Parathyroid adenoma (tissue), 2 donors: ENCODE measurements around the gene ZACN.

ENCODE experiments used
- H2AFZ ChIP-seq: fragments of 300-600 bp; sonication (generic); one replicate; pipeline ENCODE4 v1.7.0; 2017; ENCODE audit warnings: antibody characterized with exemption, mild to moderate bottlenecking
- H3K27ac ChIP-seq: fragments of 300-600 bp; sonication (generic); one replicate; pipeline ENCODE4 v1.7.0; 2017
- H3K27me3 ChIP-seq: fragments of 300-600 bp; sonication (generic); one replicate; pipeline ENCODE4 v1.7.0; 2017; ENCODE audit warnings: low read length; ENCODE audit not compliant: control insufficient read depth, insufficient read depth
- H3K36me3 ChIP-seq: fragments of 300-600 bp; sonication (generic); one replicate; pipeline ENCODE4 v1.7.0; 2017; ENCODE audit warnings: low read length; ENCODE audit not compliant: control insufficient read depth, insufficient read depth
- H3K4me1 ChIP-seq: fragments of 300-600 bp; sonication (generic); one replicate; pipeline ENCODE4 v1.7.0; 2017; ENCODE audit warnings: control low read depth
- H3K4me2 ChIP-seq: fragments of 300-600 bp; sonication (generic); one replicate; pipeline ENCODE4 v1.7.0; 2017; ENCODE audit warnings: low read length
- H3K4me3 ChIP-seq: fragments of 300-600 bp; sonication (generic); one replicate; pipeline ENCODE4 v1.7.0; 2017; ENCODE audit warnings: low read depth, low read length
- H3K79me2 ChIP-seq: fragments of 300-600 bp; sonication (generic); one replicate; pipeline ENCODE4 v1.7.0; 2017; ENCODE audit warnings: control low read depth
- H3K9ac ChIP-seq: fragments of 300-600 bp; sonication (generic); one replicate; pipeline ENCODE4 v1.7.0; 2017; ENCODE audit warnings: mild to moderate bottlenecking
- H3K9me3 ChIP-seq: fragments of 300-600 bp; sonication (generic); one replicate; pipeline ENCODE4 v1.7.0; 2017; ENCODE audit warnings: low read length; ENCODE audit not compliant: control insufficient read depth
- TF ChIP-seq, protein P1 (sequence below): fragments of 300-600 bp; sonication (generic); IDR thresholded peaks from one replicate; pipeline ENCODE4 v1.7.0; 2017; ENCODE audit warnings: antibody characterized with exemption, mild to moderate bottlenecking
- donor health status: primary hyperparathyroidism.

The ZACN gene

DNA sequence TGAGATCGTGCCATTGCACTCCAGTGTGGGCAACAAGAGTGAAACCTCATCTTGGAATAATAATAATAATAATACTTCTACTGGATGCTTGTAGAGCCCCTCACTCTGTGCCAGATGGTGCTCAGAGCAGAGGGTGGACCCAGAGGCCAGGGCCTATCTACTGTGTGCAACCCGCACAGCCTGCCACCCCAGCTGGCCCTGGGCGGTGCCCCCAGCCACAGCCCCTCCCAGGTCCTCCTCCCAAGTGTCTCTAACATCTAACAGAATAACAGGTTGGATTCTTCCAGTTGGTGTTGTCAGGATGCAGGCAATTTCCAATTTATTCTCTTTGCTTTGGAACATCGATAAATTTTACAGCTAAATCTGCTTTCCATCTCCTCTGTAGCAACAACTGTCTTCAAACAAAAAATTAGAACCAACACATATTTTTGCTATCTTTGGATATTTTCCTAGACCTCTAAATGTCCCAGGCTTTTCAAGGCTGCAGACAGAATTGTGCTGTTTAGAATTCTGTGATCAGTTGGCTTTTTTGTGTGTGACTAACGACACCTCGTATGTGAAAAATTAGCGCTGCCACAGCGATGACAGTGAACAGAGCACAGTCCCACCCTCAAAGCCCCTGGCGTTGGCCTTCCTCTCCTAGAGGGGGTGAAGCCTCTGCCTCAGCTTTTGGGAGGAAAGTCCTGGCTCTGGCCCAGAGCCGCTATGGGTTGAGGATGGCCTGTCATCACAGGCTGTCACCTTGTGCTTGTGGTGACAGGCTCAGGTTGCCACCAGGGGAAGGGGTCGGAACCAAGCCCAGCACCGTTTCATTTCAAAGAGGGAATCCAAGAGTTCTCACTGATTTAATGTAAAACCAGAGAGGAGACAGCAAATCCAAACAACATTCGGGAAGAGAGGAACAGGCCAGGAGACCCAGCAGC lies 44.3 kb upstream of the ZACN start:
- Histone ChIP-seq H3K36me3 (no peaks in the 10 kb centered on the region), H2AFZ (no peak overlapping the region), H3K9ac (no peak overlapping the region), H3K9me3 (no peaks in the 10 kb centered on the region), H3K4me1 (peaks cover 7% of the 10 kb centered on the region), H3K4me3 (no peak overlapping the region), H3K4me2 (no peak overlapping the region), H3K79me2 (no peaks in the 10 kb centered on the region), H3K27me3 (no peaks in the 10 kb centered on the region), H3K27ac (no peak overlapping the region)
- TF ChIP-seq, protein P1, sequence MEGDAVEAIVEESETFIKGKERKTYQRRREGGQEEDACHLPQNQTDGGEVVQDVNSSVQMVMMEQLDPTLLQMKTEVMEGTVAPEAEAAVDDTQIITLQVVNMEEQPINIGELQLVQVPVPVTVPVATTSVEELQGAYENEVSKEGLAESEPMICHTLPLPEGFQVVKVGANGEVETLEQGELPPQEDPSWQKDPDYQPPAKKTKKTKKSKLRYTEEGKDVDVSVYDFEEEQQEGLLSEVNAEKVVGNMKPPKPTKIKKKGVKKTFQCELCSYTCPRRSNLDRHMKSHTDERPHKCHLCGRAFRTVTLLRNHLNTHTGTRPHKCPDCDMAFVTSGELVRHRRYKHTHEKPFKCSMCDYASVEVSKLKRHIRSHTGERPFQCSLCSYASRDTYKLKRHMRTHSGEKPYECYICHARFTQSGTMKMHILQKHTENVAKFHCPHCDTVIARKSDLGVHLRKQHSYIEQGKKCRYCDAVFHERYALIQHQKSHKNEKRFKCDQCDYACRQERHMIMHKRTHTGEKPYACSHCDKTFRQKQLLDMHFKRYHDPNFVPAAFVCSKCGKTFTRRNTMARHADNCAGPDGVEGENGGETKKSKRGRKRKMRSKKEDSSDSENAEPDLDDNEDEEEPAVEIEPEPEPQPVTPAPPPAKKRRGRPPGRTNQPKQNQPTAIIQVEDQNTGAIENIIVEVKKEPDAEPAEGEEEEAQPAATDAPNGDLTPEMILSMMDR = no peak

DNA sequence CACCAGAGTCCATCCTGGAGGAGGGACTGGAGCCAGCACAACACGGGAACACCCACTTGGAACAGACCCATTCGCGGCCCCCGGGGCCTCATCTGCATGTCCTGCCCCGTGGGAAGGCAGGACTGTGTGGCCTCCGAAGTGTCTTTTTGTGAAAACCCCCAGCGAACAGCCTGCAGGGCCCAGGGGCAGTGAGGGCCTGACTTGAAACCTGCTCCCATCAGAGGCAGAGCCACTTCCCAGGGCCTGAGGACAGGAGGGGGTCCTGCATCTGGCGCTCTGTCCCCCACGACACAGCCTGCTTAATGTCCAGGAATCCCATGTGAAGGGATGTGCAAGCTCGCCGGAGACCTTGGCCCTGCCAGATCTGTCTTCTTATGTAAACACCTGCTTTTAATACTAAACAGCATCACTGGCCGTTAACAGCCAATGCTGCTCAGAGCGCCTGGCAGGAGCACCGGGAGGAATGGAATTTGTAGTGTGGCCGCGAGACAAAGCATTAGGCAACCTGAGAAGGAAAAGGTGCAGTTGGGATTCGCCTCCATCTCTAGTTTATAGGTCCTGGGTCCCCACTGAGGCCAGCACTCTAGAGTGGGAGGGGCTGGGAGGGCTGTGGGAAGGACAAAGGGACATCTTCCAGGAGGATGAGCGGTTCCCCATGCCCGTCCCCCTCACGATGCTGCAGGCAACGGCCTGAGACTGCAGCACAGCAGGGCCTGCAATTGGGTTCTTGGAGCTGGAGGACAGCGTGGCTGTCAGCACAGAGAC lies 42.3 kb upstream of the ZACN start:
- no peak overlapping the region for H3K27ac ChIP-seq
- H3K4me2 ChIP-seq = no peak overlapping the region
- no peaks in the 10 kb centered on the region for H3K79me2 ChIP-seq
- peaks cover 4% of the 10 kb centered on the region for H3K4me1 ChIP-seq
- no peaks in the 10 kb centered on the region for H3K27me3 ChIP-seq
- no peak overlapping the region for H2AFZ ChIP-seq
- H3K9me3 ChIP-seq = no peaks in the 10 kb centered on the region
- TF ChIP-seq, protein P1 = no peak
- H3K9ac ChIP-seq = no peak overlapping the region
- no peak overlapping the region for H3K4me3 ChIP-seq
- no peaks in the 10 kb centered on the region for H3K36me3 ChIP-seq

DNA sequence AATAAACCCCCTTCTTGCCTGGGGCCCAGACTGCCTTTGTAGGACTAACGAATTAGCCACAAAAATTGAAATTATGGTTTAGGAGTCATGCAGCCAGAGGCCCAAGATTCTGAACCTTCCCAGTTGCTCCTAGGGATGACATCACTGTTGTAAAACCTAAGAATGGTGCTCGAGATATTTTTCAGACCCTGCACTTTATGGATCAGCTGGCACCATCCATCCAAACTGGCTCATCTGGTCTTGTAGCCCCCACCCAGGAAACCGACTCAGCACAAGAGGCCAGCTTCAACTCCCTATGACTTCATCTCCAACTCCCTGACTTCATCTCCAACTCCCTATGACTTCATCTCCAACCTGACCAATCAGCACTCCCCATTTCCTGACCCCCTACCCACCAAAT lies 40.9 kb upstream of the ZACN start:
- Histone ChIP-seq H3K4me3 (no peak overlapping the region), H3K27me3 (no peaks in the 10 kb centered on the region), H3K36me3 (no peaks in the 10 kb centered on the region), H2AFZ (no peak overlapping the region), H3K4me1 (no peaks in the 10 kb centered on the region), H3K4me2 (no peak overlapping the region), H3K79me2 (no peaks in the 10 kb centered on the region), H3K27ac (no peak overlapping the region), H3K9me3 (no peaks in the 10 kb centered on the region), H3K9ac (no peak overlapping the region)
- TF ChIP-seq, protein P1 = no peak

DNA sequence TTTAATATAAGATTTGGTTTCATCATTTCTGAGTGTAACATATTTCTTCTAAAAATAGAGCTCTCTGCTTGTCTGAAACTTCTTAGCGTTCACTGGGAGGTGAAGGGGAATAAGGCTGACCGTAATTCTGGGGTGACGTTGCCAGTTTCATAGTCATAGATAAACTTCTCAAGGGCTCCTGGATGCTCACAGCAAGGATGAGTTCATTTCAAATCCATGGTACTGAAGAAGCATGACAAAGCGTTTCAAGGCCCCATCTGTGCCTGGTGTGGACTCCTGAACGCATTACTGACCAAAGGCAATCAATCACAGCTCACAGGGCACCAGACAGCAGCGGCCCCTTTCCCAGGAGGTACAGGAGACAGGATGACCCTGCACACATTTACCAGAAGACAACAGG lies 39.9 kb upstream of the ZACN start:
- TF ChIP-seq, protein P1 = no peak
- no peaks in the 10 kb centered on the region for H3K9me3 ChIP-seq
- H3K79me2 ChIP-seq = no peaks in the 10 kb centered on the region
- no peak overlapping the region for H3K27ac ChIP-seq
- H3K4me1 ChIP-seq = no peaks in the 10 kb centered on the region
- no peaks in the 10 kb centered on the region for H3K27me3 ChIP-seq
- H2AFZ ChIP-seq = no peak overlapping the region
- no peak overlapping the region for H3K4me3 ChIP-seq
- no peaks in the 10 kb centered on the region for H3K36me3 ChIP-seq
- H3K9ac ChIP-seq = no peak overlapping the region
- H3K4me2 ChIP-seq = no peak overlapping the region
